Stimulated activated CD8-positive, alpha-beta memory T cell treated with anti-CD3 and anti-CD28 coated beads, Interleukin-4, amount 100 ng/mL, for 48 hours (primary cell): ENCODE results near the gene MASP1.
"Not testable (repeated sequence)": the region's sequence is repeated elsewhere in the genome, so short reads cannot be mapped to it uniquely, and the experiment has no call there.

Experiments
- DNase-seq: peaks from one replicate; pipeline ENCODE4 v3.0.0-alpha.2; 2020

The MASP1 gene

DNA sequence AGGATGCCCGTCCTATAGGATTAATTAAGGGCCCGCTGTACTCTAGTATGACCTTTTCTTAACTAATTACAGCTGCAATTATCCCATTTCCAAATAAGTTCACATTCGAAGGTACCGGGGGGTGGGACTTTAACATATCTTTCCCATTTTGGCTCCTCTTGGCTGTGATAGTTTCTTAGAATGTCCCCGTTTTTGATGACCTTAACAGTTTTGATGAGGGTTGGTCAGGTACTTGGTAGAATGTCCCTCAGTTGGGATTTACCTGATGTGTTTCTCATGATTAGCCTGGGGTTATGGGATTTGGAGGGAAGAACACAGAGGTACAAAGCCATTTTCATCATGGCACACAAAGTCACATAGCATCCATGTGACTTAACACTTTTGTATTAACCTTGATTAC, 76.1 kb downstream of the MASP1 start:
- DNase-seq, result no peak

GRCh38 chr3:187213616-187214015, 77.9 kb downstream of the MASP1 start:
- DNase-seq, result no peak

GRCh38 chr3:187212705-187213104, 78.8 kb downstream of the MASP1 start:
- no peak for DNase-seq

GRCh38 chr3:187212196-187212545, 79.4 kb downstream of the MASP1 start:
- no peak for DNase-seq

DNA sequence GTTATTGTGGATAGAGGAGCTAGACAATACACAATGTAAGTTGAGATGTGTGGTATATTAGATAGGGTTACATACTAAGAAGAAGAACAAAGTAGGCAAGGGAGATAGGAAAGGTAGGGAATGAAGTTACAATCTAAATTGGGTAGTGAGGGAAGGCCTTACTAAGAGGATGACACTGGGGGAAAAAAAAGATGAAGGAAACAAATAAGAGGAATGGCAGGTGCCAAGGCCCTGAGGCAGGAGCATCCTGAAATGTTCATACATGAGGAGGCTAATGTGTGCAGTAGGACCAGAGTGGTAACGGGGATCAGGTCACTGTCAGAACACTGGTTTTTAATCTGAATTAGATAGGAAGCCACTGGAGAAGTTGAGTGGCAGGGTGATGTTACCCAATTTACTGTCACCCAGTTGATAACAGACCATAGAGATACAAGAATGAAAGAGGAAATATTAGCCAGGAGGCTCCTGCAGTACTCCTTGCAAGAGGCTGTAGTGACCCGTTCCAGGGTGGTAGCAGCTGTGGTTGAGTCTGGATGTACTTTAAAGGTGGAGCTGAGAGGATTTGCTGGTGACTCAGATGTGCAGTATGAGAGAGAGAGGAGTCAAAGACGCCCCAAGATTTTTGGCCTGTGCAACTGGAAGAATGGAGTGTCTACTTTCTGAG, 79.9 kb downstream of the MASP1 start:
- DNase-seq, result no peak

DNA sequence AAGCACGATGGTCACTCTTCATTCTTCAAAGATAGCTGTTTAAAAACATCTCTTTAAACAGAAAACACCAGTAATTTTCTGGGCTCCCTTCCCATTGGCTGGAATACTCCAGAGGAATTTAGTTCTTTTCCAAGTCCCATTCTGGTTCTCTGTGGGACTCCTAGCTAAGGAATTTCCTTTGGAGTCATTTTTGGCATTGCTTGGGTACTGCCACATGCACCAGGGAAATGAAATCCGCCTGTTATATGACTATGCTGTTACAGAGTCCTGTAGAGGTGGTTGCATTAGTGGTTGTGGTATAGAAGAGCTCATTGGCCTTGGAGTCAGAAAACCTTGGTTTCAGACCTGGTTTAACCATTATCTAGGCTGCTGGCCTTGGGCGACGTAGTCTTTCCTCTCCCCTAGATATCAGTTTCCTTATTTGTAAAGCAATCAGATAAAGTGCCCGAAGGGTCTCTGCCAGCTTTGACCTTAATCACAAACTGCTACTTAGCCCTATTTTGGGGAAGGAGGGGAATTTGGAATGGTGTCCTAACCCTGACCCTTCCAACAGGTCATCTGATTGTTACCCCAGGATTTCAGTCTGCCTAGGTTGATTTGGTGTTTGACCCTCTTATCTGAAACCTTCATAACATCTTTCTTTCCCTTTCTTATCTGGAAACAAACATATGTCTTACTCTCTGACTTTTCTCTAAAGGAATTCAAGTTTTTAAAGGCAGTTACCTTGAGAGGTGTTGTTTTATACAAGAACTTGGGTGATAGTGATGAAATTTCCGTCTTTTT, 80.8 kb downstream of the MASP1 start:
- no peak for DNase-seq

- DNase-seq, result no peak
These were observed 81.4 kb downstream of the MASP1 start for GRCh38 chr3:187210091-187210490.

DNA sequence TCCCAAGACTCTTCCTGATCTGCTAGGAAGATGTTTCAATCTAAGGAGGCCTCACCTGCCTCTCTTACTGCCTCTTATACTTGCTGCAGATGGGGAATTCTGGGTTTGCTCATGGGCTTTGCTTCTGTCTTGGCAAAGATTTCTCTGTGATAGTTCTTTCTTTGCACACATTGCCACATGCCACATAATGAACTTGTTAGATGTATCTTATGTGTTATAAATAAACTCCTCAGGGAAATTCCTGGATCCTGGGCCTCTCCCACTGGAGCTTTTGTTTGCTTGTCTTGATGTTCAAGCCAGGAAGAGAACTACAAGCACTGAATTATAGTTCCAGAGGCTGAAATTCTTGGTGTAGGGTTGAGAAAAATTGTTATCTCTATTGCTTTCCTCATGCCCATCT, 82.0 kb downstream of the MASP1 start:
- DNase-seq, result no peak

DNA sequence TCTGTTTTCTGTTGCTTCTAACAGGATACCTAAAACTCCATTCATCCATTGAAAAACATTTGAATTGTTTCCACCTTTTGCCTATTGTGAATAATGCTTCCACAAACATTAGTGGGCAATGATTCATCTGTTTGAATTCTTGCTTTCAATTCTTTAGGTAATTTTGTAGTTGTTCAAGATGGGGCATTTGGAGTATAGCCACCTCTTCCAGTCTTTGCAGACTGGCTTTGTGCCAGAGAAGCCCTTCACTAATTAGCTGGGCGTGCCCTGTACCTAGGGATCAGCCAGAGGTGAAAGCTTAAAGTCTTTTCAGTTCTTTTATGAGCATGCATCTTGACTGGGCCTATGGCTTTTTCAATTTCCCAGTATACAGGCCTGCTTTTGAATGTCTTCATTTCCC, 83.4 kb downstream of the MASP1 start:
- no peak for DNase-seq

DNA sequence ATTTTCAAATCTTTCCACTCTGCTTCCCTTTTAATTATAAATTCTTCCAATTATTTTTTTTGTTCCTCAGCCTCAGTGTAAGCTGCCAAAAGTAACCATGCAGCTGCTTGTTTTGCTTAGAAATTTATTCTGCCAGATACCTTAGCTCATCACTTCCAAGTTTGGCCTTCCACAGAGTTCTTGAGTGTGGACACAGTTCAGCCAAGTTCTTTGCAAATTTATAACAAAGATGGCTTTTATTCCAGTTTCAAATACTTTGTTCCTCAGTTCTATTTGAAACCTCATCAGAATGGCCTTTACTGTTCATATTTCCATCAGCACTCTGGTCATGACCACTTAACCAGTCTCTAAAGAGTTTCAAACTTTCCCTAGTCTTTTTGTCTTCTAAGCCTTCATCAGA, 83.9 kb downstream of the MASP1 start:
- DNase-seq, result no peak

- no peak for DNase-seq
These were observed 84.5 kb downstream of the MASP1 start for GRCh38 chr3:187207062-187207461.

- DNase-seq, result no peak
These were observed 85.9 kb downstream of the MASP1 start for GRCh38 chr3:187205683-187206082.

- DNase-seq, result not testable (repeated sequence)
These were observed 92.0 kb downstream of the MASP1 start for GRCh38 chr3:187199463-187200050.

- DNase-seq, result no peak
These were observed 93.0 kb downstream of the MASP1 start for GRCh38 chr3:187198490-187198889.

DNA sequence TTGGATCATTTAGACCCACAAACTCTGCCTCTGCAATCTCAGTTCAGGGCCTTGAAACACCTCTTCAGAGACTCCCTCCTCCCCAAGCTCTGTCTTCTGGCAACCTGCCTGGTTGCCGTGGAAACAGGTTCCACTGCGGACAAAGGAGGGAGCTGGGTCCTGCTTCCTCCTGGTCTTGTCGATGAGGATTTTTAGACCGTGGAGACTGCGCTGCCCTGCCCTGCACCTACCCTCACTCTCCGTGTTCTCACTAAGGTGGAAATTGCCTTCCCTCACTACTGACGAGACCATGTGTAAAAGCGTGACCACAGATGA, 94.2 kb downstream of the MASP1 start, which contains the start of gene RTP1:
TSS of gene RTP1 (plus strand) at position 152 of the 315 bp plus-strand sequence. CDS start at position 182, 30 bp downstream.
- DNase-seq, result no peak

- no peak for DNase-seq
These were observed 94.8 kb downstream of the MASP1 start for GRCh38 chr3:187196573-187197334.

DNA sequence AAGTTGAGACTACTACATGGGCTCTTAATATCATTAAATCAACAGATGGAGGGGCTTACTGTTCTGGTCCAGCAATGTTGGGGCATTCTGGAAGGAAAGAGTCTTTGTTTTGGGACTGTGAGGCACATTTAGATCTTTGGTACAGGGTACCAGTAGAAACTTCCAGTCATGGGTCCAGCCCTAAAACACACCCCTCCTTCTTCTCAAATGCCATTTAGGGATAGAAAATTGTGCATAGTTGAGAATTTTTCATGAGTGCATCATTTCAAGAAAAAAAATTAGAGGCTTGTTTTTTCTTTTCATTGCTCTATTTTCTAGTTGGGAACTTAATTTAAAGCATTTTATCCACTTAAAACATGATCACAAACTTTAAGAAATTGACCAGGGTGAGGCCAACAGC, 98.4 kb downstream of the MASP1 start:
- DNase-seq, result no peak

DNA sequence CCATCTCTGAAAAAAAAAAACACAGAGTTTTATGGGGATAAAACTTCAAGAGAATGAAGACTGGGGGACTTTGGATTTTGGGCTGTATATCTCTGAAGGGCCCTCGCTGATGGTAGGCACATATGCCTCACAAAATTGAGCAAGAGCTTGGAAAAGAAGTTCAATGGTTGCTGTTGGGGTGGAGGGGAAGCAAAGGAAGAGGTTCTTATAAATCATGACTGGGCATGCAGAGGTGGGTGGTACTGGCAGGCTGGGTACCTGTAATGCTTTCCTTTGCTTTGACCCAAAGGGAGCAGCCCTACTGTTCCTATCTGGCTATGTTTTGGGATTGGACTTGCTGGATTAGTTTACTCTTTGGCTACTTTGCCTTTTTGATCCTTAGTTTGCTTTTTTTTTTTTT, 100.3 kb downstream of the MASP1 start:
- DNase-seq, result no peak

- no peak for DNase-seq
These were observed 102.6 kb downstream of the MASP1 start for GRCh38 chr3:187188931-187189330.

DNA sequence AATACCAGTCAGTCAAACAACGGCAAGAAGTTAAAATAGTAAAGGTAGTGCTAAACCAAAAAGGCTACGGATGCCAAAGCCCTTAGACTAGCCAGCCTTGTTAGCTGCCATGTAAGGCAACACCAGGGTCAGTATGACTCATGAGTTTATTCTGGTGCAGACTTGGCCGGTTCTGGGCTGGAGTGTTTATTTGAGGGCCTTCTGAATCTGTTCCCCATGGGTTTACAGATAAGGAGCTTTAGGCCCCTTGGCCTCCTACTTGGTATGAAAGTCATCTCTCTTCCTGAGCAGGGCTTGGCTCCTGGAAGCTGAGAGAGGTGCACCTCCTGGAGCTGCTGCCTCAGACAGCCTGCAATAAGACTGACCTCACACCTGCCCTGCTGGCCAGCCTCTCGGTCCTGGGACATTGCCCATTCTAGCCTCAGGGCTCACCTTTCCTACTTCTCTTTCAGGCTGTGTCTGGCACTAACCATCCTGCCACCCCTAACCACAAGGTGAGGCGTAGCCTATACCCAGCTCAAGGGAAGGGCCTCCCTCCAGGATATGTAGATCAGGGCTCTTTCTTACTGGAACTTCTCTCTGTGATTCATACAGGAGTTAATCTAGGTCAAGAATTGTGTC, 104.6 kb downstream of the MASP1 start:
- no peak for DNase-seq

GRCh38 chr3:187186375-187186774, 105.2 kb downstream of the MASP1 start:
- DNase-seq, result no peak

DNA sequence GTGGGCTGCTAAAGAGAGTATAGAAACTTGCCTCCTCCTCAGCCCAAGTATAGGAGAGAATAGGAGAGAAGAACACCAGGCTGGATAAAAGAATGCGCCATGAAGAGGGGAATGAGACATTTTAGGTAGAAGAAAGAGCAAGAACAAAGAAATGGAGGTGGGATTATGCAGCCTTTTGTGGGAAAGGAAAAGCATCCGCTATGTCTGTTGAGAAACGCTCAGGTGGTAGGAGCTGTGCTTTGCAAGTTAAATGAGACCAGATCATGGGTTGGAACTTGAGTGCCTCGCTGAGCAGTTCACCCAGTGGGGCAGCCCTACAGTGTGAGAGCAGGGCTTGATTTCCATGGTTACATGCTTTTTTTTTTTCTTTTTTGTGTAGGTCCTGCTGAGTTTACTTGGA, 105.8 kb downstream of the MASP1 start:
- no peak for DNase-seq
